GM23248 (cell line): ENCODE data around the gene LNPK. TPM values are rescaled to one million over a fixed set of nuclear protein-coding genes. Genes with fewer than 3 reads are reported as not detected.

Source experiments
- DNase-seq: peaks from one replicate; pipeline ENCODE4 v3.0.0-alpha.2; 2015
- H2AFZ ChIP-seq: fragments of 200-600 bp; sonication (generic); 2 replicates; pipeline ENCODE4 v1.6.1; 2016; ENCODE audit warnings: antibody characterized with exemption
- H3F3A ChIP-seq: fragments of 200-600 bp; sonication (generic); 2 replicates; pipeline ENCODE4 v1.6.1; 2016; ENCODE audit warnings: mild to moderate bottlenecking, antibody characterized with exemption, mixed run types; ENCODE audit not compliant: insufficient read depth
- H3K27ac ChIP-seq: fragments of 200-600 bp; sonication (generic); 2 replicates; pipeline ENCODE4 v1.5.1; 2016; ENCODE audit warnings: mild to moderate bottlenecking
- H3K27me3 ChIP-seq: fragments of 200-600 bp; sonication (generic); replicated peaks from 2 replicates; pipeline ENCODE4 v1.6.1; 2016; ENCODE audit warnings: mild to moderate bottlenecking; ENCODE audit not compliant: insufficient read depth
- H3K36me3 ChIP-seq: fragments of 200-600 bp; sonication (generic); 2 replicates; pipeline ENCODE4 v1.6.1; 2016; ENCODE audit warnings: low read depth, mild to moderate bottlenecking
- H3K4me1 ChIP-seq: fragments of 200-600 bp; sonication (generic); 2 replicates; pipeline ENCODE4 v1.6.1; 2016; ENCODE audit warnings: mild to moderate bottlenecking; ENCODE audit not compliant: insufficient read depth
- H3K4me2 ChIP-seq: fragments of 200-600 bp; sonication (generic); one replicate; pipeline ENCODE4 v1.6.1; 2016; ENCODE audit warnings: mild to moderate bottlenecking; ENCODE audit not compliant: unreplicated experiment
- H3K4me3 ChIP-seq: fragments of 200-600 bp; sonication (generic); 2 replicates; pipeline ENCODE4 v1.5.1; 2016; ENCODE audit warnings: mild to moderate bottlenecking
- H3K79me2 ChIP-seq: fragments of 200-600 bp; sonication (generic); 2 replicates; pipeline ENCODE4 v1.6.1; 2016; ENCODE audit warnings: mild to moderate bottlenecking; ENCODE audit not compliant: insufficient read depth
- H3K9ac ChIP-seq: fragments of 200-600 bp; sonication (generic); 2 replicates; pipeline ENCODE4 v1.6.1; 2016; ENCODE audit warnings: mild to moderate bottlenecking
- H3K9me2 ChIP-seq: fragments of 200-600 bp; sonication (generic); 2 replicates; pipeline ENCODE4 v1.6.1; 2016; ENCODE audit warnings: mixed run types, mild to moderate bottlenecking, moderate library complexity; ENCODE audit not compliant: insufficient read depth
- H3K9me3 ChIP-seq: fragments of 200-600 bp; sonication (generic); one replicate; pipeline ENCODE4 v1.6.1; 2017; ENCODE audit warnings: low read depth
- H4K20me1 ChIP-seq: fragments of 200-600 bp; sonication (generic); 2 replicates; pipeline ENCODE4 v1.6.0; 2016; ENCODE audit not compliant: insufficient read depth
- EZH2 ChIP-seq: fragments of 200-600 bp; sonication (generic); IDR thresholded peaks from 2 replicates; pipeline ENCODE4 v1.6.1; 2018; ENCODE audit warnings: antibody characterized with exemption, mild to moderate bottlenecking; ENCODE audit not compliant: insufficient read depth, poor library complexity, severe bottlenecking
- EZH2phosphoT487 ChIP-seq: fragments of 200-600 bp; sonication (generic); IDR thresholded peaks from 2 replicates; pipeline ENCODE4 v1.6.1; 2018; ENCODE audit warnings: antibody characterized with exemption, moderate library complexity, mild to moderate bottlenecking, low read depth; ENCODE audit not compliant: insufficient read depth
- WGBS, 2 experiments: methylation state at CpG; one replicate each; pipeline ENCODE4 v1.1.6; 2015 to 2017; ENCODE audit warnings: low lambda C conversion rate in 2 of 2, low coverage in 1 of 2; ENCODE audit errors: missing lambda C conversion rate in 2 of 2; 5-methylcytosine and 5-hydroxymethylcytosine counted together
- in situ Hi-C: fragments of 300-500 bp; cut with MboI; formaldehyde crosslinking; loops from 2 replicates; pipeline ENCODE4 v1.15.0; 2020
- polyA plus RNA-seq: library from polyadenylated mRNA; unstranded; fragments of >200 nt; fragmentation: Nextera tagmentation; extraction: Ambion mirVana; gene quantifications from 2 replicates; pipeline ENCODE4 v1.2.1, GENCODE V29; 2016
- total RNA-seq: library from RNA; depleted of rRNA; stranded (reverse); fragments of >200 nt; shearing (Covaris generic); gene quantifications from 2 replicates; pipeline ENCODE4 v1.2.3, GENCODE V29; 2014

LNPK gene
- total and polyA plus RNA-seq, 2 experiments from 2014 or later = 66.1 to 68.3 TPM

- Histone ChIP-seq H3K9ac (no peak overlapping the region), H3K79me2 (peaks cover 53% of the 10 kb centered on the region), H3K27me3 (no peaks in the 10 kb centered on the region), H3K4me2 (no peak overlapping the region), H3K4me1 (peaks cover 8% of the 10 kb centered on the region; the same call in 1 of the 2 replicates), H2AFZ (no peak overlapping the region), H4K20me1 (no peaks in the 10 kb centered on the region), H3K36me3 (peaks cover 12% of the 10 kb centered on the region; the same call in 1 of the 2 replicates), H3K9me3 (no peaks in the 10 kb centered on the region), H3K4me3 (no peak overlapping the region), H3F3A (0 out of 2 replicates have a peak, but pooled peaks cover 6% of the 10 kb centered on the region), H3K9me2 (no peaks in the 10 kb centered on the region), H3K27ac (no peak overlapping the region)
- in situ Hi-C loops = no loop called here
- DNase-seq = peak; percentile 38
- 55 to 58% methylated on average over 2 of the region's 2 CpGs for WGBS, 2 experiments
- TF ChIP-seq EZH2 (no peak), EZH2phosphoT487 (no peak)
These were observed 17.2 kb downstream of the LNPK start for GRCh38 chr2:175984846-175985245.

DNA sequence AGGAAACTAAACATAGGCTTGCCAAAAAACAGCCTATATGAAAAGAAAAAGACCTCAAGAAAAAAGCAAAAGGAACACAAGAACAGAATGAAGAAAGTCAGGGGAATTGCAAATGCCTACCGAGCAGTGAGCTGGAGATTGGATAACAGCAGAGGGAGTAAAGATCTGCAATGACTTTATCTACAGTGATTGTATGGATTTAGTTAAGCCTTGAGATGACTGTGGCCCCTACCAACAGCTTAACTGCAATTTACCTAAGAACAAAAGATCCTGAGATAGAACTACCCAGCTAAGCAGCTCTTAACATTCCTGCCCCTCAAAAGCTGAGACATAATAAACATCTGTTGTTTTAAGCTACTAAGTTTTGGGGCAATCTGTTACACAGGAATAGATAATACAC is 20.5 kb downstream of the LNPK start:
- peaks cover 15% of the 10 kb centered on the region for H3K36me3 ChIP-seq
- in situ Hi-C loops = no loop called here
- H3K4me2 ChIP-seq = no peak overlapping the region
- no peak overlapping the region for H3K27ac ChIP-seq
- H3K4me1 ChIP-seq = peaks cover 8% of the 10 kb centered on the region; the same call in 1 of the 2 replicates
- H3K9me2 ChIP-seq = no peaks in the 10 kb centered on the region
- H4K20me1 ChIP-seq = no peaks in the 10 kb centered on the region
- no peak overlapping the region for H3K9ac ChIP-seq
- H3K27me3 ChIP-seq = no peaks in the 10 kb centered on the region
- no peaks in the 10 kb centered on the region for H3K9me3 ChIP-seq
- TF ChIP-seq EZH2phosphoT487 (no peak), EZH2 (no peak)
- DNase-seq = no peak
- no peak overlapping the region for H2AFZ ChIP-seq
- H3K4me3 ChIP-seq = no peak overlapping the region
- 0 out of 2 replicates have a peak, but pooled peaks cover 6% of the 10 kb centered on the region for H3F3A ChIP-seq
- WGBS, 2 experiments = 94 to 100% methylated on average over 1 of the region's 1 CpG
- peaks cover 31% of the 10 kb centered on the region for H3K79me2 ChIP-seq

DNA sequence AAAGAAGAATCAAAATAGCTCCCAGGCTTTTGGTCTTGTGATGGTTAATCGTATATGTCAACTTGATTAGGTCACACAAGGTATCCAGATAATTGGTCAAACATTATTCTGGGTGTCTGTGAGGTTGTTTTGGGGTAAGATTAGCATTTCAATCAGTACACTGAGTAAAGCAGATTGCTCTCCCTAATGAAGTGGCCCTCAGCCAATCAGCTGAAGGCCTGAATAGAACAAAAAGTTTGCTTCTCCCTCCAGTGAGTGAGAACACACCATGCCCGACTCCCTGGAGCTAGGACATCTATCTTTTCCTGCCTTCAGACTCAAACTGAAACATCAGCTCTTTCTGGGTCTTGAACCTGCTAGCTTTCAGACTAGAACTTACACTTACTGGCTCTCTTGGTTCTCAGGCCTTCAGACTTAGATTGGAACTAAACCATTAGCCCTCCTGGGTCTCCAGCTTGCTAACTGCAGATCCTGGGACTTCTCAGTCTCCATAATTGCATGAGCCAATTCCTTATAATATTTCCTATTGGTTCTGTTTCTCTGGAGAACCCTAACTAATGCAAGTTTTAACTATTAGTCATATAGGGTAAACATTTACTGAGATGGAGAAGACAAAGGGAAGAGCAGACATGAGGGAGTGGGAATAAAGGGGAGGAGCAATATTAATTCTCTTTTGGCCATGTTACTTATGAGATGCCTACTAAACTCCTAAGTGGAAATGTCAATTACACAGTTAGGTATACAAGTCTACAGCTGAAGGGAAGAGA is 25.5 kb downstream of the LNPK start:
- Histone ChIP-seq H3K4me2 (peak overlapping the region; percentile 17), H3K79me2 (peaks cover 4% of the 10 kb centered on the region; the same call in 1 of the 2 replicates), H3K4me3 (no peak overlapping the region), H4K20me1 (no peaks in the 10 kb centered on the region), H3K36me3 (peaks cover 28% of the 10 kb centered on the region), H3K27ac (no peak overlapping the region), H3K27me3 (no peaks in the 10 kb centered on the region), H3F3A (no peaks in the 10 kb centered on the region), H3K9ac (no peak overlapping the region), H3K9me2 (no peaks in the 10 kb centered on the region), H3K9me3 (no peaks in the 10 kb centered on the region), H2AFZ (no peak overlapping the region), H3K4me1 (no peaks in the 10 kb centered on the region)
- TF ChIP-seq EZH2 (no peak), EZH2phosphoT487 (no peak)
- DNase-seq = peak; percentile 17
- in situ Hi-C loops = no loop called here
- 96 to 100% methylated on average over 2 of the region's 2 CpGs for WGBS, 2 experiments

DNA sequence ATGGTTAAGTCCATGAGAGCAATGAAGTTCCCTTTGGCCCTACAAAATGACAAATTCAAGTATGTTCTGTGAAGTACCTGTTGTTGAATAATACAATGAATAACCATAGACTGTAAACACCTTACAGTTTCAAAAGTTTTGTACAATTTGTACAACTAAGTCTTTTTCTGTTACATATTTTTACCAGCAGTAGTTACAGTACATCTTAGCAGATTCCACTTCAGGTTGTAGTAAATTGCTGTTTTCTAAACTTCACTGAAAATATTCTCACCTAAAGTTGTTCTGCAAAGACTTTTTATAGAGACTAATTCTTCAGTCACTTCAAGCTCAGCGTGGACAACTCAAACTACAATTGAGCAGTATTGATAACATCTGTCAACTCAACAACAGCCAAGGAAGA is 28.7 kb downstream of the LNPK start:
- Histone ChIP-seq H3K27me3 (no peaks in the 10 kb centered on the region), H3K9me2 (no peaks in the 10 kb centered on the region), H2AFZ (no peak overlapping the region), H3K9me3 (no peaks in the 10 kb centered on the region), H3K4me2 (no peak overlapping the region), H3K4me1 (no peaks in the 10 kb centered on the region), H3K36me3 (peaks cover 32% of the 10 kb centered on the region), H3F3A (no peaks in the 10 kb centered on the region), H3K79me2 (no peaks in the 10 kb centered on the region; the same call in 1 of the 2 replicates), H3K9ac (no peak overlapping the region), H4K20me1 (no peaks in the 10 kb centered on the region), H3K4me3 (no peak overlapping the region), H3K27ac (no peak overlapping the region)
- in situ Hi-C loops = no loop called here
- DNase-seq = no peak
- WGBS, 2 experiments = 11 to 39% methylated on average over 1 of the region's 1 CpG
- TF ChIP-seq EZH2 (no peak), EZH2phosphoT487 (no peak)
